NCI-H146 treated with DMSO at 0.1 percent for 48 hours (cell line): ENCODE data around the gene C1GALT1C1.

Source experiments
- DNase-seq: peaks from one replicate; lab custom pipeline; 2025; ENCODE audit not compliant: unreplicated experiment; lab: John Stamatoyannopoulos, UW

C1GALT1C1 gene

DNA sequence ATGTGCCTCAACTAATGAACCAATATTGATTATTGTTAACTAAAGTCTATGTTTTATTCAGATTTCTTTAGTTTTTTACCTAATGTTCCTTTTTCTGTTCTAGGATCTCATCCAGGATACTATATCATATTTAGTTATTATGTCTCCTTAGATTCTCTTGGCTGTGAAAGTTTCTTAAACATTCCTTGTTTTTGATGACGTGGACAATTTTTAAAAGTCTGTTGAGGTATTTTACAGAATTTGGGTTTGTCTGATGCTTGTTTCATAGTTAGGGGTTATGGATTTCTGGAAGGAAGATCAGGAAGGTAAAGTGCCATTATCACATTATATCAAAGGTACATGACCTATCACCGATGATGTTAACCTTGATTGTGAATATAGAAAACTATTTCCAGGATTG lies 44.2 kb downstream of the C1GALT1C1 start:
- DNase-seq = no peak
